Chondrocyte (in vitro differentiated cells): Measurements from ENCODE around the gene MRPL36. TPM values are rescaled to one million over a fixed set of nuclear protein-coding genes. Genes with fewer than 3 reads are reported as not detected.

ENCODE experiments used
- DNase-seq: peaks from one replicate; pipeline ENCODE4 v3.0.0; 2021; ENCODE audit warnings: mixed read lengths, low spot score
- H3K27ac Mint-ChIP-seq: one replicate; pipeline ENCODE4 v1.8.0; 2021; ENCODE audit warnings: mild to moderate bottlenecking, moderate library complexity, mixed read lengths; ENCODE audit not compliant: unreplicated experiment
- H3K27me3 Mint-ChIP-seq: 2 replicates; pipeline ENCODE4 v1.8.0; 2021; ENCODE audit warnings: low read depth, mixed read lengths
- H3K36me3 Mint-ChIP-seq: 2 replicates; pipeline ENCODE4 v1.8.0; 2021; ENCODE audit warnings: low read depth, mixed read lengths
- H3K4me1 Mint-ChIP-seq: 2 replicates; pipeline ENCODE4 v1.8.0; 2021; ENCODE audit warnings: low read depth, mild to moderate bottlenecking, mixed read lengths
- H3K4me3 Mint-ChIP-seq: one replicate; pipeline ENCODE4 v1.8.0; 2021; ENCODE audit warnings: mild to moderate bottlenecking, moderate library complexity, mixed read lengths; ENCODE audit not compliant: unreplicated experiment
- H3K9me3 Mint-ChIP-seq: 2 replicates; pipeline ENCODE4 v1.8.0; 2021; ENCODE audit warnings: low read depth, mixed read lengths
- total RNA-seq: library from RNA; stranded (reverse); gene quantifications from 3 replicates; pipeline ENCODE4 v1.2.1, GENCODE V29; 2021
- TF ChIP-seq, protein P1 (sequence below): fragments of 200-600 bp; sonication (generic); IDR thresholded peaks from 2 replicates; pipeline ENCODE4 v1.5.0; 2021; ENCODE audit warnings: antibody characterized with exemption, mild to moderate bottlenecking, moderate library complexity

The MRPL36 gene
- total RNA-seq, 1 donor from 2014 or later, result 37.4 TPM

- Mint-ChIP-seq H3K27ac (no peak overlapping the region), H3K9me3 (no peaks in the 10 kb centered on the region), H3K27me3 (no peaks in the 10 kb centered on the region), H3K4me3 (no peak overlapping the region), H3K36me3 (no peaks in the 10 kb centered on the region), H3K4me1 (no peaks in the 10 kb centered on the region)
- TF ChIP-seq, protein P1, sequence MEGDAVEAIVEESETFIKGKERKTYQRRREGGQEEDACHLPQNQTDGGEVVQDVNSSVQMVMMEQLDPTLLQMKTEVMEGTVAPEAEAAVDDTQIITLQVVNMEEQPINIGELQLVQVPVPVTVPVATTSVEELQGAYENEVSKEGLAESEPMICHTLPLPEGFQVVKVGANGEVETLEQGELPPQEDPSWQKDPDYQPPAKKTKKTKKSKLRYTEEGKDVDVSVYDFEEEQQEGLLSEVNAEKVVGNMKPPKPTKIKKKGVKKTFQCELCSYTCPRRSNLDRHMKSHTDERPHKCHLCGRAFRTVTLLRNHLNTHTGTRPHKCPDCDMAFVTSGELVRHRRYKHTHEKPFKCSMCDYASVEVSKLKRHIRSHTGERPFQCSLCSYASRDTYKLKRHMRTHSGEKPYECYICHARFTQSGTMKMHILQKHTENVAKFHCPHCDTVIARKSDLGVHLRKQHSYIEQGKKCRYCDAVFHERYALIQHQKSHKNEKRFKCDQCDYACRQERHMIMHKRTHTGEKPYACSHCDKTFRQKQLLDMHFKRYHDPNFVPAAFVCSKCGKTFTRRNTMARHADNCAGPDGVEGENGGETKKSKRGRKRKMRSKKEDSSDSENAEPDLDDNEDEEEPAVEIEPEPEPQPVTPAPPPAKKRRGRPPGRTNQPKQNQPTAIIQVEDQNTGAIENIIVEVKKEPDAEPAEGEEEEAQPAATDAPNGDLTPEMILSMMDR, result no peak
- DNase-seq, result no peak
Observed at GRCh38 chr5:1749346-1750124, 50.1 kb downstream of the MRPL36 start.

DNA sequence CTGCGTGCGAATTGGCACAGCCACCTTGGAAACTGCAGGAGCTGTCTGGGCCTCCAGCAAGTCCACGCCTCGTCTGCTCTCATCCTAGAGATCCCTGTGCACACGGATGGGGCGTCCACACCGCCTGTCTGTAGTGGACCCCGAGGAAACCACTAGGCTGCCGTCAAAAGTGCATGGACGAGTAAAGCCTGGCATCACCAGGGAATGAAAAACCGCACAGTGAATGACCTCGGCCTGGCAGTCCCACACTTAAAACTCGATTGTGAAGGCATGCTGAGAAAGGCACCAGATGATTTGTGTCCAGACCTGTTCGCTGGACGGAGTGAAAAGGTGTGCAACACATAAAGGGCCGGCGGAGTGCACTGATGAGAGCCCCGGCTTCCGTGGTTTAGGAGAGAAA lies 50.8 kb downstream of the MRPL36 start:
- no peaks in the 10 kb centered on the region for H3K27me3 Mint-ChIP-seq

More for the DNA sequence above, 50.8 kb downstream of the MRPL36 start:
- Mint-ChIP-seq H3K4me1 (no peaks in the 10 kb centered on the region), H3K36me3 (no peaks in the 10 kb centered on the region), H3K4me3 (no peak overlapping the region), H3K9me3 (no peaks in the 10 kb centered on the region), H3K27ac (no peak overlapping the region)
- no peak for DNase-seq
- TF ChIP-seq, protein P1, result no peak

Other genes with a start within 250 kb of the MRPL36 start
- 23.7 to 31.3 TPM (median 25.7 TPM) in 3 replicates for gene NDUFS6, start 1.6 kb upstream of the MRPL36 start, total RNA-seq
- not detected in 3 replicates for gene IRX4, start 83.1 kb upstream of the MRPL36 start, total RNA-seq